GM18870 (cell line): ENCODE results near the gene PARP4.
"Not testable (repeated sequence)": the region's sequence is repeated elsewhere in the genome, so short reads cannot be mapped to it uniquely, and the experiment has no call there.

Experiments
- ATAC-seq: cut with Tn5 transposase; IDR thresholded peaks from one replicate; pipeline ENCODE4 v1.9.1; 2021; ENCODE audit warnings: moderate library complexity; ENCODE audit not compliant: unreplicated experiment

The PARP4 gene

GRCh38 chr13:24371273-24371672, 141.3 kb downstream of the PARP4 start:
- not testable (repeated sequence) for ATAC-seq
